ENCODE results near the gene DEF6. TPM values are rescaled to one million over a fixed set of nuclear protein-coding genes. Genes with fewer than 3 reads are reported as not detected.
A peak's percentile ranks its signal among the peaks of the same experiment; 100 is the strongest.

DEF6 gene
- total RNA-seq, 1 experiment from 2014 or later: 11.3 TPM

- no peak for TF ChIP-seq ERG (CRISPR knock-in tag; IDR thresholded peaks at IDR 0.05)
- no peak for TF ChIP-seq PREB (CRISPR knock-in tag; IDR thresholded peaks at IDR 0.05; ENCODE audit: borderline replicate concordance)
- no peak for TF ChIP-seq SMAD3 (CRISPR knock-in tag; IDR thresholded peaks at IDR 0.05; ENCODE audit: borderline replicate concordance)
- TF ChIP-seq FOXP4 (CRISPR knock-in tag; IDR thresholded peaks at IDR 0.05): no peak
- no peak for TF ChIP-seq IRF1 (CRISPR knock-in tag; IDR thresholded peaks at IDR 0.05)
- TF ChIP-seq ARID4B (CRISPR knock-in tag; IDR thresholded peaks at IDR 0.05; ENCODE audit: borderline replicate concordance): no peak
- no peaks in the 10 kb centered on the region for H3K9me3 Mint-ChIP-seq
- CTCF ChIA-PET: interaction anchor here (0.7 to 4.3 kb wide), 5 partner anchors 29 to 153 kb away, joined by 5 to 35 read pairs (median 20); partner anchors contain the start of genes FANCE and PPARD
- POLR2A ChIA-PET: interaction anchor here (0.6 to 1.1 kb wide), 2 partner anchors 173 to 634 kb away, joined by 3 to 8 read pairs; no protein-coding TSS in a partner anchor
- 0 out of 2 replicates have a peak, but pooled peaks cover 4% of the 10 kb centered on the region for H3K27me3 Mint-ChIP-seq (ENCODE audit: low read depth)
- peaks cover 8% of the 10 kb centered on the region for H3K36me3 Mint-ChIP-seq
- peak overlapping the region; percentile 42 for H3K4me3 Mint-ChIP-seq
- H3K27ac Mint-ChIP-seq: no peak overlapping the region
- H3K4me1 Mint-ChIP-seq: peaks cover 42% of the 10 kb centered on the region
- DNase-seq (ENCODE audit: low spot score): no peak
- no peak for ATAC-seq
Observed at GRCh38 chr6:35298625-35299140, 1.1 kb downstream of the DEF6 start.

GRCh38 chr6:35299674-35300073, 2.1 kb downstream of the DEF6 start:
- ChIA-PET POLR2A (interaction anchor here (0.7 to 1.8 kb wide), 2 partner anchors 40 to 59 kb away, joined by 4 to 8 read pairs; partner anchors contain the start of gene ZNF76), CTCF (interaction anchor here (0.6 to 0.9 kb wide), 2 partner anchors 43 to 150 kb away, joined by 3 to 5 read pairs; no protein-coding TSS in a partner anchor)
- Mint-ChIP-seq H3K36me3 (peaks cover 3% of the 10 kb centered on the region; the same call in 1 of the 2 replicates), H3K27ac (no peak overlapping the region), H3K4me1 (peaks cover 39% of the 10 kb centered on the region), H3K4me3 (no peak overlapping the region), H3K9me3 (no peaks in the 10 kb centered on the region), H3K27me3 (ENCODE audit: low read depth) (0 out of 2 replicates have a peak, but pooled peaks cover 4% of the 10 kb centered on the region)
- no peak for TF ChIP-seq SP1 (CRISPR knock-in tag; conservative IDR thresholded peaks at IDR 0.05)
- no peak for TF ChIP-seq TP53 (CRISPR knock-in tag; IDR thresholded peaks at IDR 0.05)
- TF ChIP-seq ZNF317 (CRISPR knock-in tag; IDR thresholded peaks at IDR 0.05; ENCODE audit: borderline replicate concordance, low read depth): no peak
- no peak for TF ChIP-seq ZNF219 (CRISPR knock-in tag; IDR thresholded peaks at IDR 0.05; ENCODE audit: borderline replicate concordance)
- no peak for TF ChIP-seq FOXJ3 (CRISPR knock-in tag; IDR thresholded peaks at IDR 0.05; ENCODE audit: borderline replicate concordance)
- no peak for TF ChIP-seq MLX (CRISPR knock-in tag; IDR thresholded peaks at IDR 0.05)
- no peak for TF ChIP-seq EMX1 (CRISPR knock-in tag; IDR thresholded peaks at IDR 0.05)
- no peak for TF ChIP-seq ETV6 (CRISPR knock-in tag; IDR thresholded peaks at IDR 0.05)
- TF ChIP-seq ZSCAN18 (CRISPR knock-in tag; IDR thresholded peaks at IDR 0.05): no peak
- ATAC-seq: no peak
- no peak for DNase-seq (ENCODE audit: low spot score)
